T-cell (primary cell): ENCODE measurements around the gene UBE2B. TPM values are rescaled to one million over a fixed set of nuclear protein-coding genes. Genes with fewer than 3 reads are reported as not detected.

Source experiments
- ATAC-seq, 4 experiments: fragments of 200-7000 bp in 3 of 4; fragments of 150-1000 bp in 1 of 4; cut with Tn5 transposase; replicated peaks in 1 of 4; 1 replicate in 3 of 4; 2 replicates in 1 of 4; pipeline ENCODE4 v1.10.0; 2021; ENCODE audit warnings: moderate library complexity in 3 of 4, mild to moderate bottlenecking in 2 of 4, moderate number of reproducible peaks in 1 of 4
- CTCF ChIA-PET, 2 donors: fragments of 300-600 bp; sonication (Branson Sonifier 250); formaldehyde crosslinking; loops; one replicate each; lab custom pipeline; 2022; ENCODE audit warnings: antibody characterized with exemption in 2 of 2; lab: Charles Lee
- POLR2A ChIA-PET, 2 donors: fragments of 300-600 bp; sonication (Branson Sonifier 250); formaldehyde crosslinking; loops; one replicate each; lab custom pipeline; 2022; ENCODE audit warnings: antibody characterized with exemption in 2 of 2; lab: Charles Lee
- DNase-seq, 35 experiments: peaks; one replicate each; pipeline versions ENCODE4 v3.0.0 to v3.0.0-alpha.2; 2013 to 2023
- H3K27ac ChIP-seq: one replicate; pipeline ENCODE4 v1.5.1; 2013; ENCODE audit warnings: low read length
- H3K27me3 ChIP-seq, 2 experiments: replicated peaks in 1 of 2; 1 replicate in 1 of 2; 2 replicates in 1 of 2; pipeline versions ENCODE4 v1.6.1 to v1.7.0; 2013; ENCODE audit warnings: low read length in 1 of 2, mixed read lengths in 1 of 2; ENCODE audit not compliant: control insufficient read depth in 2 of 2, insufficient read depth in 2 of 2; ENCODE audit errors: extremely low read depth in 1 of 2
- H3K36me3 ChIP-seq, 2 donors: 1 replicate in 1 of 2; 2 replicates in 1 of 2; pipeline versions ENCODE4 v1.6.1 to v1.7.0; 2013; ENCODE audit warnings: low read length in 1 of 2; ENCODE audit not compliant: control insufficient read depth in 2 of 2, insufficient read depth in 1 of 2; ENCODE audit errors: extremely low read depth in 1 of 2
- H3K4me1 ChIP-seq, 2 experiments: 1 replicate in 1 of 2; 2 replicates in 1 of 2; pipeline versions ENCODE4 v1.6.1 to v1.7.0; 2013; ENCODE audit warnings: low read length in 2 of 2, mixed read lengths in 1 of 2; ENCODE audit not compliant: insufficient read depth in 2 of 2, control insufficient read depth in 1 of 2; ENCODE audit errors: extremely low read depth in 1 of 2
- H3K4me3 ChIP-seq, 2 donors: 1 replicate in 1 of 2; 2 replicates in 1 of 2; pipeline versions ENCODE4 v1.5.1 to v1.7.0; 2013; ENCODE audit warnings: mild to moderate bottlenecking in 2 of 2, low read length in 1 of 2, moderate library complexity in 1 of 2; ENCODE audit not compliant: control insufficient read depth in 1 of 2; ENCODE audit errors: extremely low read depth in 1 of 2
- H3K9me3 ChIP-seq: 2 replicates; pipeline ENCODE4 v1.7.0; 2013
- H3K27ac Mint-ChIP-seq, 2 donors: one replicate each; pipeline ENCODE4 v1.8.0; 2020 to 2021; ENCODE audit warnings: mild to moderate bottlenecking in 2 of 2, mixed read lengths in 2 of 2
- H3K27me3 Mint-ChIP-seq, 2 donors: one replicate each; pipeline ENCODE4 v1.8.0; 2021 to 2022; ENCODE audit warnings: mixed read lengths in 2 of 2
- H3K36me3 Mint-ChIP-seq: one replicate; pipeline ENCODE4 v1.8.0; 2021; ENCODE audit warnings: mixed read lengths
- H3K4me1 Mint-ChIP-seq, 3 donors: one replicate each; pipeline ENCODE4 v1.8.0; 2020 to 2022; ENCODE audit warnings: mixed read lengths in 3 of 3, mild to moderate bottlenecking in 1 of 3
- H3K4me3 Mint-ChIP-seq, 3 donors: one replicate each; pipeline ENCODE4 v1.8.0; 2020 to 2022; ENCODE audit warnings: mild to moderate bottlenecking in 3 of 3, mixed read lengths in 3 of 3, moderate library complexity in 3 of 3
- H3K9me3 Mint-ChIP-seq, 3 donors: one replicate each; pipeline ENCODE4 v1.8.0; 2020 to 2022; ENCODE audit warnings: mixed read lengths in 3 of 3
- WGBS: methylation state at CpG from one replicate; pipeline ENCODE4 v1.1.5; 2013; ENCODE audit warnings: missing lambda C conversion rate; ENCODE audit not compliant: insufficient coverage; 5-methylcytosine and 5-hydroxymethylcytosine counted together
- total RNA-seq, 35 experiments: library from RNA in 6 of 35; stranded (reverse) in 6 of 35; fragments of 120-200 nt in 1 of 35; gene quantifications; one replicate each; pipeline versions ENCODE4 v1.2.1 to v1.2.4 and lab custom pipeline; 2013 to 2026

The UBE2B gene
- total RNA-seq, 5 donors from 2014 or later (not counting 1 experiment from before 2014, with no cell fraction given): 97.2 to 135 (median 101) TPM

DNA sequence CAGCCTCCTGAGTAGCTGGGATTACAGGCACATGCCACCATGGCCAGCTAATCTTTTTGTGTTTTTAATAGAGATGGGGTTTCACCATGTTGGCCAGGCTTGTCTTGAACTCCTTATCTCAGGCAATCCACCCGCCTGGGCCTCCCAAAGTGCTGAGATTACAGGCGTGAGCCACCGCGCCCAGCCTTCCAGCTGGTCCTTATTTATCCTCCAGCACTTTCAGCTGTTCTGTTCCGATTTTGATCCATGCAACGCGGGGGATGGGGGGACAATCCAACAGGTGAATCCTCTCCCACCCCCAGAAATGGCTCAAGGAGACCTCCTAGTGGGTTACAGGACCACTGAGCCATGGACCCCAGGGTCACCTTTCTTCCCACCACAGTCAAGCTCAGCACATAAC, 55.0 kb downstream of the UBE2B start:
- no peaks in the 10 kb centered on the region for H3K4me1 ChIP-seq
- no peaks in the 10 kb centered on the region for H3K27me3 Mint-ChIP-seq
- H3K9me3 ChIP-seq: no peaks in the 10 kb centered on the region
- WGBS: 95% methylated on average over 7 of the region's 7 CpGs
- POLR2A ChIA-PET: no interaction called here
- no peaks in the 10 kb centered on the region for H3K9me3 Mint-ChIP-seq
- H3K36me3 ChIP-seq: no peaks in the 10 kb centered on the region
- DNase-seq (no peak), ATAC-seq (no peak)
- no peak overlapping the region for H3K4me3 Mint-ChIP-seq
- CTCF ChIA-PET: no interaction called here
- no peak overlapping the region for H3K4me3 ChIP-seq
- no peak overlapping the region for H3K27ac ChIP-seq
- no peak overlapping the region for H3K27ac Mint-ChIP-seq
- H3K27me3 ChIP-seq: peaks cover 0 to 15% of the 10 kb centered on the region in 2 experiments
- no peaks in the 10 kb centered on the region for H3K4me1 Mint-ChIP-seq
- H3K36me3 Mint-ChIP-seq: no peaks in the 10 kb centered on the region

DNA sequence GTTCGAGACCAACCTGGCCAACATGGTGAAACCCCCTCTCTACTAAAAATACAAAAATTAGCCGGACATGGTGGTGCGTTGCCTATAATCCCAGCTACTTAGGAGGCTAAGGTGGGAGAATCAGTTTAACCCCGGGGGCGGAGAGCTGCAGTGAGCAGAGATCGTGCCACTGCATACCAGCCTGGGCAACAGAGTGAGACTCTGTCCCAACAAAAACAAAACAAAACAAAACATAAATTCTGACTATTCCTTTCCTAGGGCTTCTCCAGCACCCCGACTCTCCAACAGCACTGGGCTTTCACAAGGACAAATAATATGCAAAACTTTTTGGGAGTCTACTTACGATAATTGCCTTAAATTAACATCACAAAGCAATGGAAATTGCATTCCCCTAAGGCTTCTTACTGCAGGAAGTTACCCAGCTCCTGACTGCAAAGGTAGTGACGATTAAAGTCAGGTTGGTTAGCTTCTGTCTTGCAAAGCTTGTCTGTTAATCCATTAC, 56.2 kb downstream of the UBE2B start:
- Mint-ChIP-seq H3K4me1 (no peaks in the 10 kb centered on the region), H3K36me3 (no peaks in the 10 kb centered on the region), H3K9me3 (no peaks in the 10 kb centered on the region), H3K4me3 (no peak overlapping the region), H3K27ac (no peak overlapping the region), H3K27me3 (no peaks in the 10 kb centered on the region)
- Histone ChIP-seq H3K4me3 (no peak overlapping the region), H3K4me1 (no peaks in the 10 kb centered on the region), H3K9me3 (no peaks in the 10 kb centered on the region), H3K27ac (no peak overlapping the region), H3K27me3 (peaks cover 0 to 17% of the 10 kb centered on the region in 2 experiments), H3K36me3 (no peaks in the 10 kb centered on the region)
- 71% methylated on average over 4 of the region's 9 CpGs for WGBS
- CTCF ChIA-PET: interaction anchor here (0.6 to 1.4 kb wide), 2 partner anchors 91 to 97 kb away, joined by 3 to 4 read pairs; no protein-coding TSS in a partner anchor
- POLR2A ChIA-PET: interaction anchor here in 1 of 2 donors (0.6 kb wide), 1 partner anchor 117 kb away, joined by 3 read pairs; no protein-coding TSS in a partner anchor
- ATAC-seq (no peak), DNase-seq (no peak)

DNA sequence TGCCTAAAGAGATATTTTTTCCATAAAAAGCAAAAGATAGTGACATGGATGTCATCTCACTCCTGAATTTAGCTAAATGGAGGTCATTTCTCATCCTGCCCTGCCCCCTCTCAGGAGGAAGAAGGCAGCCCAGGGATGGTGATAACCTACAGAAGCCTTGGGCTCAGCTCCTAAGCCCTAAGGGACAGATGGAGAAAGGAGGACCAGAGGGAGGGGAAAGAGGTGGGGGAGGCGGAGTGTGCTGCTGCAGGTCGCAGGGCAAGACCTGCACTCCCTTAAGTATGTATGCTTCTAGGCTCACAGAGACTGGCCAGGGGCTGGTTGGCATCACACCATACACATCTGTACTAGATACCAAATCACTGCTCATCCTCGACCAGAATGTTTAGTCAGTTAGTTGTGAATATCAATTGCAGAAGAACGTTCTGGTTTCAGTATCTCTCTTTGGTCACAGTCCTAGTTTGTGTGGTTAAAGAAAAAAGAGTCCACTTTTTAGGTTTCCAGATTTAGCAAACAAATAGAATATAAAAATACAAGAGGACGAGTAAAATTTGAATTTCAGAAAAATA, 58.7 kb downstream of the UBE2B start:
- H3K4me1 Mint-ChIP-seq: peaks cover 0 to 1% (median 0%) of the 10 kb centered on the region in 3 donors
- no peaks in the 10 kb centered on the region for H3K4me1 ChIP-seq
- H3K27ac ChIP-seq: no peak overlapping the region
- ATAC-seq: no peak
- H3K36me3 ChIP-seq: no peaks in the 10 kb centered on the region
- no CpG with 5 or more reads among the region's 5 CpGs for WGBS
- CTCF ChIA-PET: no interaction called here
- H3K27ac Mint-ChIP-seq: no peak overlapping the region
- no peaks in the 10 kb centered on the region for H3K9me3 Mint-ChIP-seq
- DNase-seq: no peak
- H3K27me3 ChIP-seq: peaks cover 0 to 17% of the 10 kb centered on the region in 2 experiments
- POLR2A ChIA-PET: no interaction called here
- no peaks in the 10 kb centered on the region for H3K36me3 Mint-ChIP-seq
- H3K4me3 ChIP-seq: no peak overlapping the region
- no peak overlapping the region for H3K4me3 Mint-ChIP-seq
- H3K27me3 Mint-ChIP-seq: peaks cover 0 to 3% of the 10 kb centered on the region in 2 donors
- H3K9me3 ChIP-seq: no peaks in the 10 kb centered on the region

DNA sequence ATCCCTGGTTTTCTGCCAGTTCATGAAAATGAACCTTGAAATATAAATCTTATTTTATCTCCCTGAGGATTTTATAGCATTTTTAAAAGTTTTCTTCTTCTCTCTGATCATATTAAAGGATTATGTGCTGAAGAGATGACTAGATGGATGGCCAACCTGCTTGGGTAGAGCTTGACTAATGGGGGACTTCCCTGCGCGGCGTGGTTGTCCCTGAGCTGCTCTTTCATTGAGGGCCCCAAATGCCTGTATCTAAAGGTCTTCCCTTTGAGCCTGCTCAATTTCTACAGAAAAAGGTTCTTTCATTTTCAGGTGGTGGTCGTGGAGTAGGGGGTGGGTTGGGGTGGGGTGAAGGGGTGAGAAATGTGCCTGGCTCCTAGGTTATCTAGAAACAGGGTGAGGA, 60.8 kb downstream of the UBE2B start:
- Histone ChIP-seq H3K27ac (no peak overlapping the region), H3K4me3 (no peak overlapping the region), H3K4me1 (peaks cover 0 to 12% of the 10 kb centered on the region in 2 experiments), H3K27me3 (peaks cover 0 to 5% of the 10 kb centered on the region in 2 experiments), H3K36me3 (no peaks in the 10 kb centered on the region), H3K9me3 (no peaks in the 10 kb centered on the region)
- WGBS: 89% methylated on average over 3 of the region's 4 CpGs
- CTCF ChIA-PET: no interaction called here
- POLR2A ChIA-PET: no interaction called here
- peaks cover 10 to 19% (median 15%) of the 10 kb centered on the region in 3 donors for H3K4me1 Mint-ChIP-seq
- no peak overlapping the region for H3K27ac Mint-ChIP-seq
- H3K27me3 Mint-ChIP-seq: peaks cover 0 to 3% of the 10 kb centered on the region in 2 donors
- H3K9me3 Mint-ChIP-seq: no peaks in the 10 kb centered on the region
- DNase-seq: no peak
- no peaks in the 10 kb centered on the region for H3K36me3 Mint-ChIP-seq
- ATAC-seq: no peak
- no peak overlapping the region for H3K4me3 Mint-ChIP-seq

DNA sequence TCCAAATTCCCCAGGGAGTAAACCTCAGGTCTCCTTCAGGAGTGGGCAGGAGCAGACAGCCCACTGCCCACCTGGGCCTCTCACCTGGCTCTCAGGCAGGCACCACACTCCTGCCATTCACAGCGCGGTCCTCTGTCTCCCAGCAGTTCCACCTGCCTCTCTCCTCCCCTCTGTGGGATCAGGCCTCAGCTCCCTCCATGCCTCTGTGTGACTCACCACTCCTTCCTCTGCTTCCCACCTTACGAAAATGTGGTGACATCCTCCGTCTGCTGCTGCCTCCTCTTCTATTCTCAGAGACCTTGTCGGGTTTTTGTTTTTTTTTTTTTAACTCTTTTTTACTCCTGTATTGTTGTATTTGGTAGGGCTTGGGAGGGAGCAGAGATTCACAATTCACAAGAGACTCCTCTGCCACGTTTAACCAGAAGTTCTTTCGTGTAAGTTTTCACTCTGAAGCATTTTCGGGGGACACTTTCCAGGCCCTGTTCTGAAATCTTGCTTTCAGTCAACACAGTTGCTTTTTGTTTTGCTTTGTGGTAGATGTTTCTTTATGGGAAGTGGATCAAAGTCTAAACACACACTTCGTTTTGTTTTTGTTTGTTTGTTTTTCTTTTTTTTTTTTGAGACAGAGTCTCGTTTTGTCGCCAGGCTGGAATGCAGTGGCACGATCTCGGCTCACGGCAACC, 61.4 kb downstream of the UBE2B start:
- H3K27me3 ChIP-seq: peaks cover 0 to 5% of the 10 kb centered on the region in 2 experiments
- Mint-ChIP-seq H3K9me3 (no peaks in the 10 kb centered on the region), H3K4me1 (peaks cover 11 to 23% (median 19%) of the 10 kb centered on the region in 3 donors), H3K27me3 (peaks cover 0 to 3% of the 10 kb centered on the region in 2 donors), H3K36me3 (no peaks in the 10 kb centered on the region), H3K27ac (no peak overlapping the region), H3K4me3 (no peak overlapping the region)
- DNase-seq (no peak), ATAC-seq (no peak)
- no peak overlapping the region for H3K4me3 ChIP-seq
- H3K9me3 ChIP-seq: no peaks in the 10 kb centered on the region
- 89% methylated on average over 4 of the region's 14 CpGs for WGBS
- H3K27ac ChIP-seq: no peak overlapping the region
- peaks cover 0 to 18% of the 10 kb centered on the region in 2 experiments for H3K4me1 ChIP-seq
- ChIA-PET CTCF (no interaction called here), POLR2A (no interaction called here)
- H3K36me3 ChIP-seq: no peaks in the 10 kb centered on the region

DNA sequence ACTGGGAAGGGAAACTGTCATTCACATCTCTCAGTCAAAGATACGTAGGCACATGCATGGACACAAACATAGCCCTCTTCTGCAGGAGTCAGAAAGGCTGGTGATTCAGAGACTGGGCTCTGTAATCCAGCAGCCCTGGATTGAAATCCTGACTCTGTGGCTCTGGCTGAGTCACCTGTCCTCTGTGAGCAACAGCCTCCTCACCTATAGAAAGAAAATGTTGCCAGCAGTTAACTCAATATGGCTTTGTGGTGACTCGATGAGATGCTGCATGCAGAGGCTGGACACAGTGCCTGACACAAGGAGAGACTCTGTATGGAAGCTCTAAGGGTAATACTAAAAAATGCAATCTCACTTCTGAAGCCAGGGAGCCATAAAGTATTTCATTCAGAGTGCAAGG, 64.2 kb downstream of the UBE2B start:
- H3K4me1 Mint-ChIP-seq: peaks cover 11 to 23% (median 19%) of the 10 kb centered on the region in 3 donors
- H3K36me3 ChIP-seq: no peaks in the 10 kb centered on the region
- H3K4me3 Mint-ChIP-seq: no peak overlapping the region
- ChIA-PET POLR2A (no interaction called here), CTCF (no interaction called here)
- H3K4me1 ChIP-seq: peaks cover 0 to 18% of the 10 kb centered on the region in 2 experiments
- no peak overlapping the region for H3K27ac Mint-ChIP-seq
- WGBS: 100% methylated on average over 1 of the region's 2 CpGs
- H3K27ac ChIP-seq: no peak overlapping the region
- peaks cover 0 to 3% of the 10 kb centered on the region in 2 donors for H3K27me3 Mint-ChIP-seq
- no peaks in the 10 kb centered on the region for H3K9me3 Mint-ChIP-seq
- no peak overlapping the region for H3K4me3 ChIP-seq
- peaks cover 0 to 10% of the 10 kb centered on the region in 2 experiments for H3K27me3 ChIP-seq
- H3K36me3 Mint-ChIP-seq: no peaks in the 10 kb centered on the region
- no peak for ATAC-seq
- no peaks in the 10 kb centered on the region for H3K9me3 ChIP-seq
- no peak for DNase-seq
